DMS114 treated with DMSO at 0.1 percent for 48 hours (cell line): ENCODE data around the gene EFCAB10.

Source experiments
- DNase-seq: peaks from one replicate; lab custom pipeline; 2025; ENCODE audit not compliant: unreplicated experiment; lab: John Stamatoyannopoulos, UW

EFCAB10 gene

DNA sequence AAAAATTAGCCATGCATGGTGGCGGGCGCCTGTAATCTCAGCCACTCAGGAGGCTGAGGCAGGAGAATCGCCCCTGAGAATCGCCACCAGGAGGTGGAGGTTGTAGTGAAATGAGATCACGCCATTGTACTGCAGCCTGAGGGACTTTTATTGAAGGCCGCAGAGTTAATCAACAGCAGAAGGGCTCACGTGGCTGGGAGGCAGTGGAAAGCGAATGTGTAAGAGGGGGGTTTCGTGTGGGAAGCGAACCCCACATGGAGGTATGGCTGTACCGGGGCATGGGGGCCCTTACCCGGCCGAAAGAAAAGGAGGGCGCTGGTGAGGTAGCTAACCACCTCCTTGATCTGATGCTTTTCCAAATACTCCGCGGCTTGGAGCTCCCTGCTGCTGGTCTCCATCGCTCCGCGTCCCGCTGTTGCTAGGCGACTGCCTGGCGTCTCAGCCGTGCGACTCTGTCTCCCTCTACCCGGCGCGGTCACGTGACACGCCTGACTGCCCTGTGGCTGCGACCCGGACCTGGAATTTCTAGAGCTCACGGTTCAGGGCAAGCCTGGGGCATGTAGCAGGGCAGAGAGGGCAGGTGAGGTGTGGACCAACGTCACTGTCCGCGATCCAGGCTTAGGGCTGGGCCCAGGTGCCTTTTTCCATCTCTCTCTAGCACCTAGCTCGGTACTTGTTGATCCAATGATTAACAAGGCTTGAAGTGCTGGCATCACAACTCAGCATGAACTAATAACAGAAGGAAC is at the start of gene EFCAB10:
Gene EFCAB10 (minus strand): TSS at position 428 of the 746 bp plus-strand sequence. CDS start 30 bp downstream, at position 398.
- peak; percentile 24 for DNase-seq

DNA sequence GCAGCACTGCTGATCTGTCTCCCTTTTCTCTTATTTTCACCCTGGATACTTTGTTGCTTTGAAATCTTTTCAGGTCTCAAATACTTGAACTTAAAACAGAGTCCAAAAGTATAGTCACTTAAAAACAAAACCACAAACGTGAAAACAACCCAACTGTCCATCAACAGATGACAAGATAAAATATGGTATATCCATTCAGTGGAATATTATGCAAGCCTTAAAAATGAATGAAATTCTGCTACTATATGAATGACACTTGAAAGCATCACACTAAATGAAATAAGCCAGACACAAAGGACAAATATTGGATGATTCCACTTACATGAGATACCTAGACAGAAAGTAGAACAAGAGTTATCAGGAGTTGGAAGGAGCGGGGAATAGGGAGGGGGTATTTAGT is 44.7 kb upstream of the EFCAB10 start:
- DNase-seq = no peak

DNA sequence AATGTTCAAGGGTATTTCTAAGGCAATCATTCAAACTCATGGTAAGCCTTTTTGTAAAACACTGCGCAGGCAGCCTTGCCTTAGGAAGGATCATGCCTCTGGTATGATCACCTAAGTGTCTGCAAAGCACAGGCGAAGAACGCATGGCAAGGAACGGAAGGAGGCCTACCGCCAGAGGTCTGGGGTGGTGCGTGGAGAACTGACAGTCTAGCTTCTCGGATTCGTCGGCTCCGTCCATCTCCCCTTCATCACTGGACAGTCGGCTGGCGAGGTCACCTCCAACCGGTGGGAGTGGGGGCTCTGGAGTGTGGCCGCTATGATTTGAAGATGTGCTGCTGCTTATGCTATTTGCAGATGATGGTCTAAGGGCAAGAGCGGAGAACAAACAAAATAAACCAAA is 42.6 kb upstream of the EFCAB10 start:
- DNase-seq = no peak

GRCh38 chr7:105623378-105623777 is 42.1 kb upstream of the EFCAB10 start:
- DNase-seq = no peak

DNA sequence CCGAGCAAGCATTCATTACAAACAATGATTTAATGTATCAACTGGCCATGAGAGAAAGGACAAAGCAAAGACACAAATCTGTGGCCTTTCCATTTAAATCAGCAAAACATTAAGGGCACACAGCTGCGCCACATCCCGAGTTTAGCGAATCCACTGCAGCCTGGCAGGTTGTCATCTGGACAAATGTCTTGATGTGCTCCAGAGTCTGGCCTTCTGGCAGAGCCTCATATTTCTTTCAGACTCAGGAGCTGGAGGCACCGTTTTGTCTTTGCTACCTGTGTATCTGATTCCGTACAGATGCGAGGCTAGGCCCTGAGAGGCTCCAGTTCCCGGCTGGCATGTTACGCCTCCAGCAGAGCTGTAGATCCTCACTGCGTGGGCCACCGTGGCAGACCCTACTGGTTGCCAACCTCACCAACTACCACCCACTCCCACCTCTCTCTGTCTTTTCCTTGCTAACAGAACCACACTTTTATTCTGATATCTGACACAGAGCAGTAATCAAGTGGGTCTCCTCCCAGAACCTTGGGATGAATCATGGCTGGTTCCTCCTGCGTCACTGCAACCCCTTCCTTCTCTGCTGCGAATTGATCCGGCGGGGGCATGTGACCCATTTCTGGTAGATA is 40.9 kb upstream of the EFCAB10 start:
- no peak for DNase-seq

DNA sequence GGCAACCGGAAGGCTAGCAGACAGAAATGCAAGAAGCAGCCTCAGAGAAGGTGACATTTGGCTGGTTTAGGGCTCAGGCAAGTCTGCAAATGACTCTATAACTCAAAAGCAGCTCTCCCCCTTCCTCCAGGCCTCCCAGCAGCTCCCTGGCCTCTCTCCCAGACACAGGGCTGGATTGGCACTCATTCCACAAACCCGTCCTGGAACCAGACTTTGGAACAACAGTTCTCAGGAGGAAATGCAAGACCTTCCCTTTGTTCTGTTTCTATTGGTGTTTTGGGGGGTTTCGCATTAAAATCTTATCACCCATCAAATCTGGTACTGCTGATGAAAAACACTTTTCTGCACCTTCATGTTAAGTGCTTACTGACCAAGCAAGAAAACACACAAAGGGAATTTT is 40.3 kb upstream of the EFCAB10 start:
- DNase-seq = no peak

GRCh38 chr7:105621176-105621575 is 39.9 kb upstream of the EFCAB10 start:
- no peak for DNase-seq

DNA sequence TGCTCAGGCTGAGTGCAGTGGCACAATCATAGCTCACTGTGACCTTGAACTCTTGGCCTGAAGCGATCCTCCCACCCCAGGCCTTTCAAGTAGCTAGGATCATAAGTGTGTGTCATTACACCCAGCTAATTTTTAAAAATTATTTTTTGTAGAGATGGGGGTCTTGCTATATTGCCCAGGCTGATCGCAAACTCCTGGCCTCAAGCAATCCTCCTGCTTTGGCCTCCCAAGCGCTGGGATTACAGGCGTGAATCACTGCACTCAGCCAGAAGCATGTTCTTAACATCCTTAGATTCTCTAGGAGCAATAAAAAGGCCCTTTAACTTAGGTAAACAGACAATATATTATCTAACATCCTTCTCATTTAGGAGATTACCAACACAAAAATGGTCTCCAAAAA is 38.3 kb upstream of the EFCAB10 start:
- no peak for DNase-seq

GRCh38 chr7:105618016-105618296 is 36.7 kb upstream of the EFCAB10 start:
- DNase-seq = no peak

DNA sequence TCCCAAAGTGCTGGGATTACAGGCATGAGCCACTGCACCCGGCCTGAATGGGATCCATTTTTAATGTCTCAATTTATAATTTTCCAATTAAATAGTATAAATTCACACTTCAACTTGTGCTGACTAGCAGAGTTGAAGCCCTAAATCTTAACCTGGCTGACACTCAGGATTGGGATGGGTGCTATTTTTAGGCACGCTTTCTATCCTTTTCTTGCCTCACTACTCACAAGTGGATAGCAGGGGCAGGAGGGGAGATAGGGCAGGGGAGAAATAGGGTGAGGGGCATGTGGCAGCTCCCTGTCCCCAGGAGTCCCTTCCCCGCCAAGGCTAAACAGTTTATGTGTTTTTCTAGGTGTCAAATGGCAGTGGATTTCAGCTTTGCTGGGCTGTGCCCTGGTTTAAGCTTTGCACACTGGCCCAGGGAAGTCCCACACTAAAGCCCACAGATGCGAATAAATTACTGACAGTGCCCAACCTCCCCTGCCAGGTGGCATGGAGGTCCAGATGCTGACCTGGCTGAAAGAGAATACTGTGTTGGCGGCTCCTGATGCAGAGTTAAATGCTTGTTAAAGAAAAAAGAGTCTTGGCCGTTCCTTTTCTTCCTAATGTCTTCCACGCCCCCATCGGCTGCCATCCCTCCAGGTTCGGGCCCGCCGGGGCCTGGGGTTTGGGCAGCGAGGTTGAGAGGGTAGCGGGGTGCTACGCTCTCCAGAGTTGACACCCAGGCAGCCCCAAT is 36.2 kb upstream of the EFCAB10 start:
- no peak for DNase-seq

GRCh38 chr7:105614341-105614840 is 33.1 kb upstream of the EFCAB10 start:
- DNase-seq = no peak

GRCh38 chr7:105613611-105614330 is 32.5 kb upstream of the EFCAB10 start:
- DNase-seq = no peak

GRCh38 chr7:105612806-105613205 is 31.5 kb upstream of the EFCAB10 start:
- no peak for DNase-seq

DNA sequence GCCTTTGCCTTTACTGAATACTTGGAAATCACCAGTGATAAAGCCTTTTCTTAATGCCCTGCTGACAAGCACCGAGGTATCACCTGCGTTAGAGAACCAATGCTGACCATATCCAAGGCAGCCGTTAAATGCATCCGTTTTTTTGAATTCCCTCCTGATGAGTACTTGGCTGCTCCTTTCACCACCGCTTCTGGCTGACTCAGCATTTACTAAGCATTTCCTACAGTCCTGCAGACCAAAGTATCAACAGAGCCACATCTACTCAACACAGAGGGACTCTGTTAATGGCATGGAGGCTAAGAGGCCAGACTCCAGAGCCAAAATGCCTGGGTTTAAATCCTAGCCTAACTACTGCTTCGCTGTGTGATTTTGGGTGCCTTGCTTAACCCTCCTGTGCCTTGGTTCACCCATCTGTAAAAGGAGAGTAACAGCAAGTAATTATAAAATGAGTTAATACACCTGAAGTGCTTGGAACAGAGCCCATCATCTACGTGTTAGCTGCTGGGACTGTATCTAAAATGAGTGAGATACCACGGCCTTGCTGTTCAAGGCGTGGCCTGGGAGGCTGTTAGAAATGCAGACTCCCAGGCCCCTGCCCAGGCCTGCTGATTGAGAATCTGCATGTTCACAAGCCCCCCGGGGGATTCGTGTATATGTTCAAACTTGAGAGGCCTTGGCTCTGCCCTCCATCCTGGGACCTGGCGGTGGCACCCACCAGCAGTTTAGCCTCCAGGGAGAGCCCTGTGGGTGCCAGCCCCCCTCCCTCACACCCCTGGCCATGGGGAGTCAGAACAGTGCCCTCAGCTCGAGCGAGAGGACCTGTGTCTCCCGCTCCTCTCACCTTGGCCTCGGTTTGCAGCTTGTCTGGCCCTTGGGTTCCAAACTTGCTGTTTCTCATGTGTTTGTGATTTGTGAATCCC is 30.8 kb upstream of the EFCAB10 start:
- DNase-seq = no peak

DNA sequence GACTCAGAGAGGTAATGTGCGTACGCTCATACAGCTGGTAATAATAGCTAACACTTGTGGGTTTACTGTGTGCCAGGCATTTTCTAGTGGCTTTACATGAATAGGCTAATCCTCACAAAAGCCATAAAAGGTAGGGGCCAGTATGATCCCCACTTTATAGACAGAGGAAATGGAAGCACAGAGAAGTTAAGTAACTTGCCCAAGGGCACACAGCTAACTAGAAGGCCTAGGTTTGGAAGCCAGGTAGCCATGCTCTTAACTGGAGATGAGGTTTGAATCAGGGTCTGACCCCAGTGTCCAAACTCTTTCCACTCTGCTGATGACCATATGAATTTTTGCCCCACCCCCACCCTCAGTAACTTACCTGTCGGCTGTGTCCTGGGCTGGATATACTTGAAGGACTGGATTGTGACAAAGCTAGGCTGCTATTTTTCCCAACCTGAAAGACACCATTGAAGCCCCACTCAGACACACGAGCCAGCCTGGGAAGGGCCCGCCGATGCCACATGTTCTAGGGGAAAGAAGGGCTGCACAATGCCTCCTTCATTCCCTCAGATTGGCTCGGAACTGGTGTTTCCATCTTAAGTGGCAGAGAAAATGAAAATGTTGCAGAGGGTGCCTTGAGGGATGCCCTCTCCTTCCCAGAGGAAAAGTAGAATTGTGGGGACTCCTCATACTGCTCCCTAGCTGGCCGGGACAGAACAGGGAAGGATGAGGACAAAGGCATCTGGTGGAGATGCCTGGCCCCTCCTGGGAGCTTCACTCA is 29.1 kb upstream of the EFCAB10 start:
- no peak for DNase-seq

DNA sequence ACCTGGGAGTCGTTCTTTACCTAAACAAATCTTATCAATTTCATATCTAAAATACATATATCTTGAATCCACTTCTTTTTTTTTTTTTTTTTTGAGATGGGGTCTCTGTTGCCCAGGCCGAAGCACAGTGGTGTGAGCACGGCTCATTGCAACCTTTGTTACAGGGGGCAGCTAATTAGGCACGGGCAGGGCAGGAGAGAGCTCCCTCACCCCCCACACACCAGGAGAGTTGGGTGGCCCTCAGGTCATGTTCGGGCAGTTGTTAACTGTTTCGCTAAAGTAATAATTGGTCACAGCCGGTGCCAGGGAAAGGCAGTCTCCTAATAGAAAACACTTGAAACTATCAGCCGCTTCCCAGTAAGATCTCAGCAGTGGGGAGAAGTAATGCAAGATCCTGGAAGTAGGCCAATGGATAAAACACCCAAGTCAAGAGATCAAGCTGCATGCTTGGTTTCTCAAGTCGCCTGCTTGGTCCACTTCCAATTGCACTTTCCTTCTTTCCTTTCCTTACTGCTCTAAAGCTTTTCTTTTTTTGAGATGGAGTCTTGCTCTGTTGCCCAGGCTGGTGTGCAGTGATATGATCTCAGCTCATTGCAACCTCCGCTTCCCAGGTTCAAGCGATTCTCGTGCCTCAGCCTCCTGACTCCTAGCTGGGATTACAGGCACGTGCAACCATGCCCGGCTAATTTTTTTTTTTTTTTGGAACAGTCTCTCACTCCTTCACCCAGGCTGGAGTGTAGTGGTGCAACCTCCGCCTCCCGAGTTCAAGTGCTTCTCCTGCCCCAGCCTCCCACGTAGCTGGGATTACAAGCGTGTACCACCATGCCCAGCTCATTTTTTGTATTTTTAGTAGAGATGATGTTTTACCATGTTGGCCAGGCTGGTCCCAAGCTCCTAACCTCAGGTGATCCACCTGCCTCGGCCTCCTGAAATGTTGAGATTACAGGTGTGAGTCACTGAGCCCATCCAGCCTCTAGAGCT is 21.3 kb upstream of the EFCAB10 start:
- no peak for DNase-seq

GRCh38 chr7:105600720-105601550 is 19.6 kb upstream of the EFCAB10 start:
- DNase-seq = no peak

DNA sequence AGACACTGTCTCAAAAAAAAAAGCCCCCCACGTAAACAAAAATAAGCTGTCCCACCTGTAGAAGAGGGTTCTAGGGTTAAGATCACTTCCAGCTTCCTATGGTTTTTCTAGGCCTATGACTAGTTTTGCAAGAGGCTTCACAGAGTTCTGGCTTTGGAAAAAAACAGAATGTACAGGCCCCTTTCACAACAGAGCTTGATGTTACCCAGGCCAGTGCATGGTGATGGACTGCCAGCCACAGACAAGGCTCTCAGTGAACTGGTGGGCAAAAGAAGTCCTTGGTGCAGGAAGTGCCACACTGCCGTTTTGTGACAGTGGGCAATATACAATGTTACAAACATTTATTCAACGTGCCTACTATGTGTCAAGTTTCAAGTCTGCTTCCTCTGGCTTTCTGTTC is 18.3 kb upstream of the EFCAB10 start:
- DNase-seq = no peak
